CD4-positive, alpha-beta T cell treated with Interleukin-2 at 100 ng/mL for 4 hours (primary cell): ENCODE results near the gene MAST4.

Experiments
- DNase-seq: peaks from one replicate; pipeline ENCODE4 v3.0.0-alpha.2; 2020; ENCODE audit warnings: low spot score

MAST4 gene

GRCh38 chr5:66701244-66701643, 105.1 kb downstream of the MAST4 start:
- no peak for DNase-seq

- no peak for DNase-seq
Observed at GRCh38 chr5:66702426-66702825, 106.2 kb downstream of the MAST4 start.

GRCh38 chr5:66704790-66705425, 108.7 kb downstream of the MAST4 start:
- no peak for DNase-seq

- DNase-seq = no peak
Observed at GRCh38 chr5:66708368-66708767, 112.2 kb downstream of the MAST4 start.

GRCh38 chr5:66710557-66711088, 114.4 kb downstream of the MAST4 start:
- no peak for DNase-seq

GRCh38 chr5:66713998-66714397, 117.8 kb downstream of the MAST4 start:
- DNase-seq = no peak

GRCh38 chr5:66717455-66718373, 121.5 kb downstream of the MAST4 start:
- no peak for DNase-seq

- DNase-seq = no peak
Observed at GRCh38 chr5:66718374-66719002, 122.3 kb downstream of the MAST4 start.

- DNase-seq = no peak
Observed at GRCh38 chr5:66720780-66721179, 124.6 kb downstream of the MAST4 start.

GRCh38 chr5:66722686-66723085, 126.5 kb downstream of the MAST4 start:
- DNase-seq = no peak

GRCh38 chr5:66724349-66725139, 128.4 kb downstream of the MAST4 start:
- DNase-seq = no peak

- DNase-seq = no peak
Observed at GRCh38 chr5:66727630-66728029, 131.4 kb downstream of the MAST4 start.

- DNase-seq = no peak
Observed at GRCh38 chr5:66728049-66728448, 131.9 kb downstream of the MAST4 start.

GRCh38 chr5:66737096-66737495, 140.9 kb downstream of the MAST4 start:
- DNase-seq = no peak

- DNase-seq = no peak
Observed at GRCh38 chr5:66738136-66738535, 141.9 kb downstream of the MAST4 start.

- no peak for DNase-seq
Observed at GRCh38 chr5:66739021-66739420, 142.8 kb downstream of the MAST4 start.

- no peak for DNase-seq
Observed at GRCh38 chr5:66739951-66740350, 143.8 kb downstream of the MAST4 start.

GRCh38 chr5:66741394-66741793, 145.2 kb downstream of the MAST4 start:
- no peak for DNase-seq

- no peak for DNase-seq
Observed at GRCh38 chr5:66742083-66742895, 146.1 kb downstream of the MAST4 start.

GRCh38 chr5:66742896-66743247, 146.7 kb downstream of the MAST4 start:
- no peak for DNase-seq

GRCh38 chr5:66743344-66743743, 147.2 kb downstream of the MAST4 start:
- no peak for DNase-seq
